SH-SY5Y (cell line): ENCODE data around the gene TIA1.

Source experiments
- GATA2 ChIP-seq: IDR thresholded peaks from 2 replicates; pipeline ENCODE4 v1.6.1; 2011; ENCODE audit warnings: mild to moderate bottlenecking, low read depth, low read length
- GATA3 ChIP-seq: IDR thresholded peaks from 2 replicates; pipeline ENCODE4 v1.6.1; 2011; ENCODE audit warnings: low read depth, mild to moderate bottlenecking, low read length, moderate library complexity

GRCh38 chr2:70214953-70215549 lies 33.4 kb downstream of the TIA1 start:
- TF ChIP-seq GATA2 (no peak), GATA3 (no peak)
